A549 (cell line): ENCODE results near the gene TRIM17. TPM values are rescaled to one million over a fixed set of nuclear protein-coding genes. Genes with fewer than 3 reads are reported as not detected.

Experiments
- ATAC-seq, 2 experiments: fragments of 200-7000 bp in 1 of 2; fragments of >200 bp in 1 of 2; cut with Nextera tagmentation in 1 of 2; cut with Tn5 transposase in 1 of 2; 3 replicates each; pipeline versions ENCODE4 v1.8.0 to v1.9.1; 2018 to 2020; ENCODE audit warnings: mild to moderate bottlenecking in 1 of 2, moderate library complexity in 1 of 2
- CTCF ChIA-PET: fragments of 300-600 bp; sonication (Branson Sonifier 250); formaldehyde crosslinking; extraction: SDS; loops from one replicate; lab custom pipeline; 2021; ENCODE audit warnings: antibody characterized with exemption, inconsistent platforms; lab: Yijun Ruan, JAX
- POLR2A ChIA-PET: fragments of 350-600 bp; formaldehyde crosslinking; extraction: SDS; loops from one replicate; lab custom pipeline; 2021; ENCODE audit warnings: antibody characterized with exemption, inconsistent platforms; lab: Yijun Ruan, JAX
- DNase-seq, 2 experiments: peaks; one replicate each; pipeline versions ENCODE4 v3.0.0 to v3.0.0-alpha.2; 2011 to 2016; ENCODE audit warnings: low read depth in 1 of 2, low spot score in 1 of 2
- FAIRE-seq: peaks from 2 replicates; lab custom pipeline; 2011; peaks lifted over from hg19 to GRCh38; lab: Jason Lieb, UNC
- H3K27ac ChIP-seq, 2 experiments: fragments of >200 bp; sonication (Bioruptor Twin); formaldehyde crosslinking; 3 replicates each; pipeline ENCODE4 v1.5.1; 2016 to 2017
- H3K4me1 ChIP-seq: fragments of >200 bp; sonication (Bioruptor Twin); formaldehyde crosslinking; 3 replicates; pipeline ENCODE4 v1.6.1; 2016
- H3K4me2 ChIP-seq: fragments of >200 bp; sonication (Bioruptor Twin); formaldehyde crosslinking; 3 replicates; pipeline ENCODE4 v1.6.1; 2016
- H3K4me3 ChIP-seq: fragments of >200 bp; sonication (Bioruptor Twin); formaldehyde crosslinking; 3 replicates; pipeline ENCODE4 v1.5.1; 2016
- H3K9me3 ChIP-seq: fragments of >200 bp; sonication (Bioruptor Twin); formaldehyde crosslinking; 3 replicates; pipeline ENCODE4 v1.6.1; 2016
- ATOH8 ChIP-seq: fragments of 250-450 bp; sonication (Bioruptor Pico); IDR thresholded peaks from 2 replicates; pipeline ENCODE4 v1.5.0; 2020; ENCODE audit warnings: low read depth, mild to moderate bottlenecking, moderate library complexity
- BHLHE40 ChIP-seq: IDR thresholded peaks from 2 replicates; pipeline ENCODE4 v1.6.1; 2012; ENCODE audit warnings: low read depth, low read length, inconsistent platforms
- CHD2 ChIP-seq: fragments of 150-350 bp; IDR thresholded peaks from 2 replicates; pipeline ENCODE4 v1.6.1; 2014; ENCODE audit warnings: low read length; ENCODE audit not compliant: partially characterized antibody
- EHF ChIP-seq: fragments of 250-450 bp; sonication (Bioruptor Pico); IDR thresholded peaks from 2 replicates; pipeline ENCODE4 v1.5.0; 2020; ENCODE audit warnings: mild to moderate bottlenecking
- EP300 ChIP-seq, 2 experiments: fragments of >200 bp; sonication (Bioruptor Twin); formaldehyde crosslinking; IDR thresholded peaks; 2 replicates in 1 of 2; 3 replicates in 1 of 2; pipeline ENCODE4 v1.6.1; 2016 to 2017
- ESRRA ChIP-seq: fragments of 150-350 bp; IDR thresholded peaks from 2 replicates; pipeline ENCODE4 v1.6.1; 2014; ENCODE audit warnings: mild to moderate bottlenecking, low read length, borderline replicate concordance
- FOSB ChIP-seq: fragments of 250-450 bp; sonication (Bioruptor Pico); IDR thresholded peaks from 2 replicates; pipeline ENCODE4 v1.5.0; 2020; ENCODE audit warnings: mild to moderate bottlenecking, moderate library complexity
- GATA3 ChIP-seq: IDR thresholded peaks from 2 replicates; pipeline ENCODE4 v1.6.1; 2012; ENCODE audit warnings: borderline replicate concordance
- HEYL ChIP-seq: fragments of 250-450 bp; sonication (Bioruptor Pico); IDR thresholded peaks from 2 replicates; pipeline ENCODE4 v1.8.0; 2021; ENCODE audit warnings: mild to moderate bottlenecking, moderate library complexity
- HOXA7 ChIP-seq: fragments of 250-450 bp; sonication (Bioruptor Pico); IDR thresholded peaks from 2 replicates; pipeline ENCODE4 v1.5.0; 2020; ENCODE audit warnings: mild to moderate bottlenecking, moderate library complexity
- HOXB13 ChIP-seq: fragments of 250-450 bp; sonication (Bioruptor Pico); IDR thresholded peaks from 2 replicates; pipeline ENCODE4 v1.5.0; 2020; ENCODE audit warnings: low read depth, mild to moderate bottlenecking, moderate library complexity
- JUN ChIP-seq, 2 experiments: fragments of >200 bp; sonication (Bioruptor Twin); formaldehyde crosslinking; IDR thresholded peaks; 2 replicates in 1 of 2; 3 replicates in 1 of 2; pipeline ENCODE4 v1.6.1; 2016 to 2017
- KDM1A ChIP-seq: fragments of 200-600 bp; sonication (generic); IDR thresholded peaks from 2 replicates; pipeline ENCODE4 v1.6.1; 2016; ENCODE audit warnings: low read depth, mild to moderate bottlenecking
- KDM5A ChIP-seq: fragments of 200-600 bp; sonication (generic); IDR thresholded peaks from 2 replicates; pipeline ENCODE4 v1.6.1; 2016; ENCODE audit warnings: antibody characterized with exemption, mild to moderate bottlenecking
- MAZ ChIP-seq: fragments of 150-350 bp; IDR thresholded peaks from 2 replicates; pipeline ENCODE4 v1.6.1; 2014; ENCODE audit warnings: antibody characterized with exemption, low read depth, low read length, borderline replicate concordance
- MYC ChIP-seq: IDR thresholded peaks from 2 replicates; pipeline ENCODE4 v1.6.1; 2012; ENCODE audit warnings: mild to moderate bottlenecking, inconsistent platforms, low read length, improper control_type of control experiment, borderline replicate concordance
- NPAS2 ChIP-seq: fragments of 250-450 bp; sonication (Bioruptor Pico); IDR thresholded peaks from 2 replicates; pipeline ENCODE4 v1.8.0; 2022; ENCODE audit warnings: mild to moderate bottlenecking, moderate library complexity, borderline replicate concordance
- PBX3 ChIP-seq: IDR thresholded peaks from 2 replicates; pipeline ENCODE4 v1.6.1; 2012
- POLR2A ChIP-seq: IDR thresholded peaks from 2 replicates; pipeline ENCODE4 v1.6.1; 2012; ENCODE audit warnings: mild to moderate bottlenecking, low read length
- POLR2AphosphoS2 ChIP-seq: conservative IDR thresholded peaks from 2 replicates; pipeline ENCODE4 v1.6.1; 2012; ENCODE audit warnings: low read length, improper control_type of control experiment, inconsistent platforms
- RARB ChIP-seq: fragments of 250-450 bp; sonication (Bioruptor Pico); IDR thresholded peaks from 2 replicates; pipeline ENCODE4 v1.8.0; 2021; ENCODE audit warnings: mild to moderate bottlenecking, moderate library complexity
- RFX5 ChIP-seq: fragments of 450-650 bp; IDR thresholded peaks from 2 replicates; pipeline ENCODE4 v1.7.1; 2014; ENCODE audit warnings: antibody characterized with exemption, mild to moderate bottlenecking, moderate library complexity
- RNF2 ChIP-seq: fragments of 200-600 bp; sonication (generic); IDR thresholded peaks from 2 replicates; pipeline ENCODE4 v1.6.1; 2016; ENCODE audit warnings: low read depth, mild to moderate bottlenecking, antibody characterized with exemption, moderate library complexity, borderline replicate concordance
- ZNF302 ChIP-seq: fragments of 250-450 bp; sonication (Bioruptor Pico); IDR thresholded peaks from 2 replicates; pipeline ENCODE4 v1.9.0; 2021; ENCODE audit warnings: inconsistent platforms, mild to moderate bottlenecking, moderate library complexity
- WGBS: methylation state at CpG from one replicate; pipeline ENCODE4 v1.1.6; 2017; ENCODE audit errors: missing lambda C conversion rate; 5-methylcytosine and 5-hydroxymethylcytosine counted together
- polyA plus RNA-seq, 4 experiments: library from polyadenylated mRNA; depleted of rRNA in 3 of 4; stranded (reverse); fragments of >200 nt; fragmentation: RNase III in 1 of 4; extraction: RNeasy Plus Mini Kit Qiagen cat#74134 plus additional on column Dnase treatment in 1 of 4; gene quantifications; 2 replicates in 3 of 4; 3 replicates in 1 of 4; pipeline ENCODE4 v1.2.3, GENCODE V29; 2011 to 2017
- TF ChIP-seq, protein P1 (sequence below): fragments of >200 bp; sonication (Bioruptor Twin); formaldehyde crosslinking; IDR thresholded peaks from 3 replicates; pipeline ENCODE4 v1.5.1; 2016

Gene TRIM17
- polyA plus RNA-seq, 2 of the 4 experiments (the other 2 are of a cell fraction), result not detected

GRCh38 chr1:228366866-228367741 is 49.6 kb downstream of the TRIM17 start:
- H3K4me1 ChIP-seq, result no peaks in the 10 kb centered on the region
- TF ChIP-seq EHF (no peak), JUN (IDR thresholded peaks at IDR 0.05) (no peak), MYC (no peak), HOXB13 (CRISPR knock-in tag) (no peak), RNF2 (no peak), RFX5 (no peak), CHD2 (no peak), ATOH8 (no peak), HOXA7 (CRISPR knock-in tag) (no peak), ZNF302 (CRISPR knock-in tag) (no peak), ESRRA (no peak), HEYL (CRISPR knock-in tag) (no peak), GATA3 (no peak), POLR2A (no peak)
- TF ChIP-seq, protein P1, sequence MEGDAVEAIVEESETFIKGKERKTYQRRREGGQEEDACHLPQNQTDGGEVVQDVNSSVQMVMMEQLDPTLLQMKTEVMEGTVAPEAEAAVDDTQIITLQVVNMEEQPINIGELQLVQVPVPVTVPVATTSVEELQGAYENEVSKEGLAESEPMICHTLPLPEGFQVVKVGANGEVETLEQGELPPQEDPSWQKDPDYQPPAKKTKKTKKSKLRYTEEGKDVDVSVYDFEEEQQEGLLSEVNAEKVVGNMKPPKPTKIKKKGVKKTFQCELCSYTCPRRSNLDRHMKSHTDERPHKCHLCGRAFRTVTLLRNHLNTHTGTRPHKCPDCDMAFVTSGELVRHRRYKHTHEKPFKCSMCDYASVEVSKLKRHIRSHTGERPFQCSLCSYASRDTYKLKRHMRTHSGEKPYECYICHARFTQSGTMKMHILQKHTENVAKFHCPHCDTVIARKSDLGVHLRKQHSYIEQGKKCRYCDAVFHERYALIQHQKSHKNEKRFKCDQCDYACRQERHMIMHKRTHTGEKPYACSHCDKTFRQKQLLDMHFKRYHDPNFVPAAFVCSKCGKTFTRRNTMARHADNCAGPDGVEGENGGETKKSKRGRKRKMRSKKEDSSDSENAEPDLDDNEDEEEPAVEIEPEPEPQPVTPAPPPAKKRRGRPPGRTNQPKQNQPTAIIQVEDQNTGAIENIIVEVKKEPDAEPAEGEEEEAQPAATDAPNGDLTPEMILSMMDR, result no peak
- FAIRE-seq, result no peak
- H3K9me3 ChIP-seq, result no peaks in the 10 kb centered on the region
- H3K4me3 ChIP-seq, result no peak overlapping the region
- CTCF ChIA-PET, result no interaction called here
- no peak for ATAC-seq
- WGBS, result 72% methylated on average over 18 of the region's 24 CpGs
- POLR2A ChIA-PET, result no interaction called here
- no peak overlapping the region for H3K4me2 ChIP-seq
- no peak for DNase-seq
- H3K27ac ChIP-seq, result no peak overlapping the region

DNA sequence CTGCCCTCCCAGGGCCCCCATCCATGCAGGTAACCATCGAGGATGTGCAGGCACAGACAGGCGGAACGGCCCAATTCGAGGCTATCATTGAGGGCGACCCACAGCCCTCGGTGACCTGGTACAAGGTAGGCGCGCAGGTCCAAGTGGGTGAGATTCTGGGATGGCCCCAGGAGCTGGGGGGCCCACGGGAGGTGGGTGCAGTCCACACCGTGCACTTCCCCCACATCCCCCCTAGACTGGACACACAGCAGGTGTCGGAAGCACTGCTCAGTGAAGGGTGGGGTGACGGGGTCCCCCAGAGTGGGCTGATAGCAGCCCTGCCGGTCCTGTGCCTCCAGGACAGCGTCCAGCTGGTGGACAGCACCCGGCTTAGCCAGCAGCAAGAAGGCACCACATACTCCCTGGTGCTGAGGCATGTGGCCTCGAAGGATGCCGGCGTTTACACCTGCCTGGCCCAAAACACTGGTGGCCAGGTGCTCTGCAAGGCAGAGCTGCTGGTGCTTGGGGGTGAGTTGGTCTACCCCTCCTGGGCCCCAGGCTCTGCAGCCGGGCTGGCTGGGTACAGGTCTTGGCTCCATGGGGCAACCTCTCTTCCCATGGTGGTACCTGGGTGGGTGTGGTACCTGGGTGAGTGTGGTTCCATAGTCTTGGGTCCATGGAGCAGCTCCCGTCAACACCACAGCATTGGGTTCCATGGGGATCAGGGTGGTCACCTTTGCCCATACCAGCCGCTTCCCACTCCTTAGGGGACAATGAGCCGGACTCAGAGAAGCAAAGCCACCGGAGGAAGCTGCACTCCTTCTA is 50.4 kb downstream of the TRIM17 start:
- no peak overlapping the region for H3K27ac ChIP-seq
- ATAC-seq (no peak), FAIRE-seq (no peak), DNase-seq (no peak)
- no peaks in the 10 kb centered on the region for H3K9me3 ChIP-seq
- WGBS, result 83% methylated on average over 15 of the region's 23 CpGs
- CTCF ChIA-PET, result no interaction called here
- no peaks in the 10 kb centered on the region for H3K4me1 ChIP-seq
- POLR2A ChIA-PET, result no interaction called here
- H3K4me2 ChIP-seq, result no peak overlapping the region
- TF ChIP-seq MAZ, result no peak
- TF ChIP-seq KDM5A, result no peak
- no peak for TF ChIP-seq RARB (CRISPR knock-in tag)
- TF ChIP-seq FOSB (CRISPR knock-in tag), result no peak
- TF ChIP-seq PBX3, result no peak
- no peak for TF ChIP-seq EP300 (IDR thresholded peaks at IDR 0.05)
- TF ChIP-seq BHLHE40, result no peak
- no peak for TF ChIP-seq RFX5
- TF ChIP-seq, protein P1, result no peak
- no peak for TF ChIP-seq POLR2AphosphoS2
- no peak for TF ChIP-seq KDM1A
- TF ChIP-seq NPAS2 (CRISPR knock-in tag), result no peak
- no peak for TF ChIP-seq MYC
- H3K4me3 ChIP-seq, result no peak overlapping the region
